D721Med (cell line): Measurements from ENCODE around the gene AARSD1.

ENCODE experiments used
- DNase-seq: peaks from one replicate; pipeline ENCODE4 v3.0.0; 2011; ENCODE audit warnings: low spot score; ENCODE audit not compliant: insufficient read length
- FAIRE-seq: peaks from 2 replicates; lab custom pipeline; 2011; peaks lifted over from hg19 to GRCh38; lab: Jason Lieb, UNC
- TF ChIP-seq, protein P1 (sequence below): IDR thresholded peaks from 2 replicates; pipeline ENCODE4 v1.5.1; 2012; ENCODE audit warnings: mild to moderate bottlenecking, control low read depth; ENCODE audit not compliant: insufficient read depth; ENCODE audit errors: missing control alignments

AARSD1 gene

GRCh38 chr17:42950044-42950783 is 14.0 kb downstream of the AARSD1 start:
- FAIRE-seq: no peak
- TF ChIP-seq, protein P1, sequence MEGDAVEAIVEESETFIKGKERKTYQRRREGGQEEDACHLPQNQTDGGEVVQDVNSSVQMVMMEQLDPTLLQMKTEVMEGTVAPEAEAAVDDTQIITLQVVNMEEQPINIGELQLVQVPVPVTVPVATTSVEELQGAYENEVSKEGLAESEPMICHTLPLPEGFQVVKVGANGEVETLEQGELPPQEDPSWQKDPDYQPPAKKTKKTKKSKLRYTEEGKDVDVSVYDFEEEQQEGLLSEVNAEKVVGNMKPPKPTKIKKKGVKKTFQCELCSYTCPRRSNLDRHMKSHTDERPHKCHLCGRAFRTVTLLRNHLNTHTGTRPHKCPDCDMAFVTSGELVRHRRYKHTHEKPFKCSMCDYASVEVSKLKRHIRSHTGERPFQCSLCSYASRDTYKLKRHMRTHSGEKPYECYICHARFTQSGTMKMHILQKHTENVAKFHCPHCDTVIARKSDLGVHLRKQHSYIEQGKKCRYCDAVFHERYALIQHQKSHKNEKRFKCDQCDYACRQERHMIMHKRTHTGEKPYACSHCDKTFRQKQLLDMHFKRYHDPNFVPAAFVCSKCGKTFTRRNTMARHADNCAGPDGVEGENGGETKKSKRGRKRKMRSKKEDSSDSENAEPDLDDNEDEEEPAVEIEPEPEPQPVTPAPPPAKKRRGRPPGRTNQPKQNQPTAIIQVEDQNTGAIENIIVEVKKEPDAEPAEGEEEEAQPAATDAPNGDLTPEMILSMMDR: no peak
- no peak for DNase-seq

GRCh38 chr17:42946812-42947211 is 17.4 kb downstream of the AARSD1 start:
- TF ChIP-seq, protein P1: no peak
- no peak for DNase-seq
- no peak for FAIRE-seq

DNA sequence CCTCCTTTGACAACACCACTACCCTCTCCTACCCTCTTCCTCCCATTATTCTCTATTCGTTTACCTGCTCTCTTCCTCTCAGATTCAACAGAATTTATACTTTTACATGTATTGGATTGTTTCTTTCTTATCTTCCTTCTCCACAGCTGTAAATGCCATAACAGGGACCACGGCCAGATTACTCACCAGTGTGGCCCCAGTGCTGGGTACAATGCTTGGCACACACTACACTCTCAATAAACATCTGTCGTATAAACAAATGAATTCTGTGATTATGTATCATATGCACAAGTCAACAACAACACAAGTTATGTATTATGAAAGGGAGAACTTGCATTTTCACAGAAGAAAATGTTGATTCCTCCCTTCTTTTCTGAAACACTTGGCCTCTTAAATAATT is 20.0 kb downstream of the AARSD1 start:
- TF ChIP-seq, protein P1: no peak
- FAIRE-seq (no peak), DNase-seq (no peak)

- TF ChIP-seq, protein P1: peak; percentile 88
- no peak for FAIRE-seq
Measured at GRCh38 chr17:42937712-42938596, 26.3 kb downstream of the AARSD1 start.

DNA sequence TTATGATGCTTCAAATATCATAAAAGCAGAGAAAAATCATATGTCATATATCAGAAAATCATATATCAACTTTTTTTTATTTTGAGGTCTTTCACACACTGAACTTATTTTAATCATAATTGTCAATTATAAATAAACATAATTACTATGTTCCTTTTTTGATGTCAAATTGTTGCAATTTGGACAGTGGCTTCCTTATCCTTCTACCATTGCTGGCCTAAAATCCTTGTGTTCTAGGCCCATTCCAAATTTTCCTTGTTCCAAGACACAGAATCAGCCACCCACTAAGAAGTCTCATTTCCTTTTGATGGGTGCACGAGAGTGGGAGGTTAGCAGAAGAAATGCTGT is 34.8 kb downstream of the AARSD1 start:
- DNase-seq (no peak), FAIRE-seq (no peak)
- TF ChIP-seq, protein P1: no peak

More at GRCh38 chr17:42937712-42938596, 26.3 kb downstream of the AARSD1 start:
- peak; percentile 42 for DNase-seq

- DNase-seq (no peak), FAIRE-seq (no peak)
- TF ChIP-seq, protein P1: peak; percentile 44
Measured at GRCh38 chr17:42928714-42929496, 35.3 kb downstream of the AARSD1 start.
